ENCODE results near the gene MYDGF.
A peak's percentile ranks its signal among the peaks of the same experiment; 100 is the strongest.

The MYDGF gene

DNA sequence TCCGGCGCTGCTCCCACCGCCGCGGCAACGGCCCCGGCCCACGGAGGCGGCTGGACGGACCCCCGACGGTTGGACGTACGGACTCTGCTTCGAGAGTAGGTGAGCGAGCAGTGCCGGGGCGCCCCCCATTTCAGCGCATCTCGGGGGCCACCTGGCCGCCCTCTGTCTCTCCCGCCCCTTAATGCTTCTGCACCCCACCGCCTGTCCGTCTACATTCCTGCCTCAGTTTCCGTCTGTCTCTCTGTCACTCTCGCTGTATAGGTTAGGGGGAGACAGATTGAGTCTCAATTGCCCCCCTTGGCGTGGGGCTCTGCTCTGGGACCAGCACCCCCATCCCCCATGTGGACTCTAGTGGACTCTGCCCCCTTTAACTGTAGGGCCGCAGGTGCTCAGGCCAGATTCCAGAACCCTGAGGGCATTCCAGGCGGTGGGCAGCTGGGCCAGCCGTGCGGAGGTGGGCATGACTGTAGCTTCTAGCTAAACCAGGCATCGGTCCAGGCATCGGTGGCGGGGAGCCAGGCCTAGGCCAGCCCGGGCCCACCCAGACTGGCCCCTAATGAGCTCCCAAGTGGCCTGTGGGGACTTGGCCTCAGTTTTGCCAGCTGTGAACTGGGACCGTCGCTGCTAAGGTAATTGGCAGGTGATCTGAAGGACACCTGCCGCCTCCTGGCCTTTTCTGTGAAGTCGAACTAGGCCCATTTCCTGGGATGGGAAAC lies 30.5 kb downstream of the MYDGF start:
- peak overlapping the region; percentile 89 for H3K4me3 ChIP-seq (ENCODE audit: low read depth, low read length)
- TF ChIP-seq, protein P1, sequence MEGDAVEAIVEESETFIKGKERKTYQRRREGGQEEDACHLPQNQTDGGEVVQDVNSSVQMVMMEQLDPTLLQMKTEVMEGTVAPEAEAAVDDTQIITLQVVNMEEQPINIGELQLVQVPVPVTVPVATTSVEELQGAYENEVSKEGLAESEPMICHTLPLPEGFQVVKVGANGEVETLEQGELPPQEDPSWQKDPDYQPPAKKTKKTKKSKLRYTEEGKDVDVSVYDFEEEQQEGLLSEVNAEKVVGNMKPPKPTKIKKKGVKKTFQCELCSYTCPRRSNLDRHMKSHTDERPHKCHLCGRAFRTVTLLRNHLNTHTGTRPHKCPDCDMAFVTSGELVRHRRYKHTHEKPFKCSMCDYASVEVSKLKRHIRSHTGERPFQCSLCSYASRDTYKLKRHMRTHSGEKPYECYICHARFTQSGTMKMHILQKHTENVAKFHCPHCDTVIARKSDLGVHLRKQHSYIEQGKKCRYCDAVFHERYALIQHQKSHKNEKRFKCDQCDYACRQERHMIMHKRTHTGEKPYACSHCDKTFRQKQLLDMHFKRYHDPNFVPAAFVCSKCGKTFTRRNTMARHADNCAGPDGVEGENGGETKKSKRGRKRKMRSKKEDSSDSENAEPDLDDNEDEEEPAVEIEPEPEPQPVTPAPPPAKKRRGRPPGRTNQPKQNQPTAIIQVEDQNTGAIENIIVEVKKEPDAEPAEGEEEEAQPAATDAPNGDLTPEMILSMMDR (IDR thresholded peaks at IDR 0.05; ENCODE audit: low read depth, low read length): no peak

- peak within 1 kb of the TSS; percentile 89 for H3K4me3 ChIP-seq (ENCODE audit: low read depth, low read length)
- TF ChIP-seq, protein P1 (IDR thresholded peaks at IDR 0.05; ENCODE audit: low read depth, low read length): no peak
Measured at GRCh38 chr19:4638828-4639530, 31.2 kb downstream of the MYDGF start, which contains the start of gene TNFAIP8L1. TNFAIP8L1 (plus strand) TSS chr19:4639516; CDS start chr19:4651870, 12,354 bp downstream.

DNA sequence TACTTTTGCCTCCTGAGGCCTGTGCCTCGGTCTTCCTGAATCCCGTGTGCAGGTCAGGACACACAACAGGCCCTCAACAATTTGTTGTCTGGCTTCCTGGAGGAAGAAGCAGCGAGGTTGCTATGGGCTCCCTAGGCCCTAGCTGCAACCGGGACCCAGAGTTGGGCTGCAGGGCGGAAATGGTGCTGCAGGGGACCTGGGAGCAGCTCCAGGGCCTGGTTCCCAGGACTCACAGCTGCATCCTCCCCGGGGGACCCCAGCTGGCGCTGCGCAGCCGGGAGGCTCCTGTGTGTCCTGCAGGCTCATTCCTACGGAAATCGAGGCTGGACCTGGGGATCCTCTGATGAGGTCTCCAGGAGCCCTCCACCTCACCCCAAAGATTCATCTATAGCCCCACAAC lies 31.8 kb downstream of the MYDGF start:
- TF ChIP-seq, protein P1 (IDR thresholded peaks at IDR 0.05; ENCODE audit: low read depth, low read length): no peak

DNA sequence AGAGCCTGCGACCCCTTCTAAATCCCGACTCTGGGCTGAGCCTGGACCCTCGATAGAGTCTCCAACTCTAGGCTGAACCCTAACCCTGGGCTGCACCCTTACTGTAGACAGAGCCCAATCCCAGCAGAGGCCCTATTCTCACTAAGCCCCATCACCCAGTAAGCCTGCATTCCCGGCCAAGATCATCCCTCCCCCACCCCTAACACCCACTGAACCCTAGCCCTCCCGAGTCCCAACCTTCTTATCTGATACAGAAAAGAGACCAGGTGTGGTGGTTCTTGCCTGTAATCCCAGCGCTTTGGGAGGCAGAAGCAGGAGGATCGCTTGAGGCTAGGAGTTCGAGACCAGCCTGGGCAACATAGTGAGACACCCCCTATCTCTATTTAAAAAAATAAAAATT lies 33.4 kb downstream of the MYDGF start:
- H3K4me3 ChIP-seq (ENCODE audit: low read depth, low read length): no peak overlapping the region
- TF ChIP-seq, protein P1 (IDR thresholded peaks at IDR 0.05; ENCODE audit: low read depth, low read length): no peak

More for the DNA sequence above, 31.8 kb downstream of the MYDGF start:
- no peak overlapping the region for H3K4me3 ChIP-seq (ENCODE audit: low read depth, low read length)

- H3K4me3 ChIP-seq (ENCODE audit: low read depth, low read length): peak overlapping the region; percentile 34
- TF ChIP-seq, protein P1 (IDR thresholded peaks at IDR 0.05; ENCODE audit: low read depth, low read length): peak; percentile 81
Measured at GRCh38 chr19:4636151-4636717, 33.9 kb downstream of the MYDGF start.

DNA sequence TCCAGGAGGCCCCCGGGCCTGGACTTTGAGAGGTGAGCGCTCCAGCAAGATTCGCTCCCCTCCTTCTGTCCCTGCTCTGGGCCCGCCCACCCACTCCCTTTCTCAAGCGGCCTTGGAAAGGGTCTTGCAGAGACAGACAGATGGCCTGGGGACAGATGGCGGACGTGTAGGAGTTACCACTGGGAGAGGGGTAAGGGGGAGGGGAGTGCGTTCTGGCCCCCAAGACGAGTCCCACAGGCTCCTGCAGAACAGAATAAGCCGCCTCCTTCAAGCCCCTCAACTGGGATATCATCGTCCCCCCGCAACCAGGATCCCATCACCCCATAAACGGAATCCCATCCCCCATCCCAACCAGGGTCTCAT lies 34.4 kb downstream of the MYDGF start:
- peak overlapping the region; percentile 34 for H3K4me3 ChIP-seq (ENCODE audit: low read depth, low read length)
- TF ChIP-seq, protein P1 (IDR thresholded peaks at IDR 0.05; ENCODE audit: low read depth, low read length): no peak
